Activated naive CD8-positive, alpha-beta T cell treated with anti-CD3 and anti-CD28 coated beads, Interleukin-2, amount 10 ng/mL, durations not matched to agents 7 days and 5 days (primary cell): ENCODE measurements around the gene PDE1C. TPM values are rescaled to one million over a fixed set of nuclear protein-coding genes. Genes with fewer than 3 reads are reported as not detected.
"Not testable (repeated sequence)": the region's sequence is repeated elsewhere in the genome, so short reads cannot be mapped to it uniquely, and the experiment has no call there.

Source experiments
- ATAC-seq: fragments of 150-1000 bp; cut with Tn5 transposase; one replicate; pipeline ENCODE4 v1.10.0; 2021; ENCODE audit warnings: low read depth, moderate library complexity
- POLR2A ChIA-PET: fragments of 350-600 bp; sonication (Branson Sonifier 250); formaldehyde crosslinking; loops from one replicate; lab custom pipeline; 2021; ENCODE audit warnings: antibody characterized with exemption; lab: Charles Lee
- DNase-seq: peaks from one replicate; pipeline ENCODE4 v3.0.0; 2021
- H3K27ac Mint-ChIP-seq: one replicate; pipeline ENCODE4 v1.8.0; 2022; ENCODE audit warnings: mild to moderate bottlenecking, mixed read lengths
- H3K27me3 Mint-ChIP-seq: one replicate; pipeline ENCODE4 v1.8.0; 2022; ENCODE audit warnings: mild to moderate bottlenecking, moderate library complexity, mixed read lengths
- H3K36me3 Mint-ChIP-seq: one replicate; pipeline ENCODE4 v1.8.0; 2021; ENCODE audit warnings: mild to moderate bottlenecking, mixed read lengths
- H3K4me1 Mint-ChIP-seq: one replicate; pipeline ENCODE4 v1.8.0; 2021; ENCODE audit warnings: mixed read lengths
- H3K4me3 Mint-ChIP-seq: one replicate; pipeline ENCODE4 v1.8.0; 2022; ENCODE audit warnings: mild to moderate bottlenecking, moderate library complexity, mixed read lengths
- H3K9me3 Mint-ChIP-seq: one replicate; pipeline ENCODE4 v1.8.0; 2021; ENCODE audit warnings: mixed read lengths
- total RNA-seq, 2 experiments: library from RNA; stranded (reverse); gene quantifications; one replicate each; pipeline ENCODE4 v1.2.3, GENCODE V29; 2021

The PDE1C gene
- total RNA-seq, 2 experiments from 2014 or later = not detected

GRCh38 chr7:32025381-32026082 is 44.7 kb downstream of the PDE1C start:
- DNase-seq = no peak
- Mint-ChIP-seq H3K27me3 (peaks cover 2% of the 10 kb centered on the region), H3K4me1 (no peaks in the 10 kb centered on the region), H3K27ac (no peak overlapping the region), H3K9me3 (no peaks in the 10 kb centered on the region), H3K4me3 (no peak overlapping the region), H3K36me3 (no peaks in the 10 kb centered on the region)
- ATAC-seq = no peak
- POLR2A ChIA-PET = no interaction called here

DNA sequence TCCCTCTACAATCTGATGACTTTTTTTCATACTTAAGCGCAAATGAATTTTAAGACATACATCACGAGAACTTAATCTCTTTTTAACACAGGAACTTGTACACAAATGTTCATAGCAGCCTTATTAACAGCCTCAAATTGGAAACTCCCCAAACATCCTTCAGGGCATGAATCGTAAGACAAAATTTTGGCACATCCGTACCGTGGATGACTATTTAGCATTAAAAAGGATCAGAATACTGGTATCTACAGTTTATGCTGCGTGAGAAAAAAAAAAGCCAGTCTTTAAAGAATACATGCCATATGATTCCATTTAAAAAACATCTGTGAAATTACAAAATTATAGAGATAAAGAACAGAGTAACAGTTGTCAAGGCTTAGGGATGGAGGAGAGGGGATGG is 46.8 kb downstream of the PDE1C start:
- no peak overlapping the region for H3K4me3 Mint-ChIP-seq
- H3K9me3 Mint-ChIP-seq = no peaks in the 10 kb centered on the region
- DNase-seq (no peak), ATAC-seq (no peak)
- H3K4me1 Mint-ChIP-seq = no peaks in the 10 kb centered on the region
- POLR2A ChIA-PET = no interaction called here
- no peak overlapping the region for H3K27ac Mint-ChIP-seq
- no peaks in the 10 kb centered on the region for H3K36me3 Mint-ChIP-seq
- H3K27me3 Mint-ChIP-seq = peaks cover 2% of the 10 kb centered on the region

- no peak overlapping the region for H3K4me3 Mint-ChIP-seq
- POLR2A ChIA-PET = no interaction called here
- H3K27me3 Mint-ChIP-seq = peaks cover 2% of the 10 kb centered on the region
- no peaks in the 10 kb centered on the region for H3K9me3 Mint-ChIP-seq
- H3K4me1 Mint-ChIP-seq = no peaks in the 10 kb centered on the region
- no peak overlapping the region for H3K27ac Mint-ChIP-seq
- DNase-seq = no peak
- no peaks in the 10 kb centered on the region for H3K36me3 Mint-ChIP-seq
- ATAC-seq = no peak
Observed at GRCh38 chr7:32022966-32023365, 47.2 kb downstream of the PDE1C start.

- H3K27me3 Mint-ChIP-seq = peaks cover 2% of the 10 kb centered on the region
- H3K9me3 Mint-ChIP-seq = no peaks in the 10 kb centered on the region
- no peak for ATAC-seq
- POLR2A ChIA-PET = no interaction called here
- no peak overlapping the region for H3K27ac Mint-ChIP-seq
- no peaks in the 10 kb centered on the region for H3K4me1 Mint-ChIP-seq
- H3K4me3 Mint-ChIP-seq = no peak overlapping the region
- H3K36me3 Mint-ChIP-seq = no peaks in the 10 kb centered on the region
- no peak for DNase-seq
Observed at GRCh38 chr7:32020551-32021159, 49.6 kb downstream of the PDE1C start.

DNA sequence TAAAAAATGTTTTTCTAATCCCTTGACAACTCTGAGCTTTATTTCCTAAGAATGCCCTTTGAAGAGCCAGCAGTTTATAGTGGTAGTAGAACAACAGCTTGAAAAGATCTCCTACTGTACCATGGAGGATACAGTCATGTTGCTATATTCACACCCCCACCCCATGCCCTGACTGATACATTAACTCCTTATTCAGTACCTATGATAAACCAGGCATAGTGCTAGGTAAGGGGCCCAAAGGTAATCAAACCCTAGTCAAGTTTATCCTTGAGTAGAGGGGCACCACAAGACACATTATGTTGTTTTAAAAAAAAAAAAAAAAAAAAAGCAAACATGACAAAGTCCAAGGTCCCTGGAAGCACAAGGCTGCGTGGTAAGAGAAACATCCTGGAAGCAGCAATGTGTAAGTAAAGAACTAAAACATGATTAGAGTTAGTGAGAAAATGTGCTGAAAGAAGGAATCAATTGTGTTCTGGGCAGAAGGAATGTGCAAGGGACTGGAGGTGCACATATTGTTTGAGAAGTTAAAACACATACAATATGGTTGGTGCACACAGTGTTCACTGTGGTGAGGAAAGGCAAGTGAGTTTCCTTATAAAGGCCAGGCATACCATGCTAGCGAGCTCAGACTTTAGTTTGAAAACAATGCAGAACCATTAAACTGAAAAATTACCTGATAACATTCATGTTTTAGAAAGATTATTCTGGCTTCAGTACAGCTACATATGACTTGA is 51.2 kb downstream of the PDE1C start:
- Mint-ChIP-seq H3K27ac (no peak overlapping the region), H3K4me1 (no peaks in the 10 kb centered on the region), H3K36me3 (no peaks in the 10 kb centered on the region), H3K4me3 (no peak overlapping the region), H3K9me3 (no peaks in the 10 kb centered on the region), H3K27me3 (no peaks in the 10 kb centered on the region)
- ATAC-seq = no peak
- POLR2A ChIA-PET = no interaction called here
- DNase-seq = no peak

- H3K4me1 Mint-ChIP-seq = no peaks in the 10 kb centered on the region
- no peaks in the 10 kb centered on the region for H3K36me3 Mint-ChIP-seq
- POLR2A ChIA-PET = no interaction called here
- no peak overlapping the region for H3K27ac Mint-ChIP-seq
- DNase-seq (no peak), ATAC-seq (no peak)
- peaks cover 1% of the 10 kb centered on the region for H3K9me3 Mint-ChIP-seq
- no peak overlapping the region for H3K4me3 Mint-ChIP-seq
- H3K27me3 Mint-ChIP-seq = no peaks in the 10 kb centered on the region
Observed at GRCh38 chr7:32015133-32015532, 55.1 kb downstream of the PDE1C start.

DNA sequence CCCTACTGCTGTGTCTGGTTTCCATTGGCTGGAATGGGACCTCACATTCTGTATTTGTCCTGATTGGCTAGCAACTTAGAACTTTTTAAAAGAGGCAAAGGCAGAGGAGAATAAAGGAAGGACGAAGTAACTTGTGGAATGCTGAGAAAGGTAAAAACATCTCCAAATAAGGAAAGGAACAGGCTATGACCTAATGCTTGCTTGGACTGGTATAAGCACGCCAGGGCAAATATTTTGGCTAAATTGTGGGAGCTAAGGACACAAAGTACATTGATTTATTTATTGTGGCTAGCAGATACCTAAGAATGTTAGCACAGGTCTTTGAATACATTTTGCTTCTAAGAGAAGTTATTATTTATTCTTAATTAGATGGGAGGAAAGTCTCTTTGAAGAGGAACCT is 56.7 kb downstream of the PDE1C start:
- H3K27ac Mint-ChIP-seq, H3K4me3 Mint-ChIP-seq, H3K27me3 Mint-ChIP-seq, H3K36me3 Mint-ChIP-seq, H3K9me3 Mint-ChIP-seq, DNase-seq, H3K4me1 Mint-ChIP-seq, POLR2A ChIA-PET, ATAC-seq: not testable (repeated sequence)

DNA sequence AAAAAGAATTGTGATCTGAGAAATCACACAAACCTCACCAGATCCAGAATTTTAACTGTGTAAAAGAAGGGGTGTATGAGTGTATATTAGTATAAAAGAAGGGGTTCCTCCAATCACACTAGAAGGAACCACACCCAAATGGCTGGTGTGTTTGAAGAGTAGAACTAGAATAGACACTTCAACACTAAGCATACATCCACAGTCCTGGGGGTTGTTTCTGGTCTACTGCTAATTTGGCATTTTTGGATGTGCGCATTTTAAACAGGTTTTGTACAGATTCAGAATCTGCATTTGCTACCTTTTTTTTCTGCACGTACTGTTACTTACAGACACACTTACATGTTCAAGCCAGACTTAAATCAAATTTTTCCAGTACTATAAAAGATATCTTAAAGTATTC is 64.6 kb downstream of the PDE1C start:
- ATAC-seq = no peak
- H3K4me1 Mint-ChIP-seq = no peaks in the 10 kb centered on the region
- peaks cover 11% of the 10 kb centered on the region for H3K9me3 Mint-ChIP-seq
- no peak overlapping the region for H3K4me3 Mint-ChIP-seq
- no peak for DNase-seq
- no peak overlapping the region for H3K27ac Mint-ChIP-seq
- POLR2A ChIA-PET = no interaction called here
- H3K36me3 Mint-ChIP-seq = no peaks in the 10 kb centered on the region
- H3K27me3 Mint-ChIP-seq = no peaks in the 10 kb centered on the region

DNA sequence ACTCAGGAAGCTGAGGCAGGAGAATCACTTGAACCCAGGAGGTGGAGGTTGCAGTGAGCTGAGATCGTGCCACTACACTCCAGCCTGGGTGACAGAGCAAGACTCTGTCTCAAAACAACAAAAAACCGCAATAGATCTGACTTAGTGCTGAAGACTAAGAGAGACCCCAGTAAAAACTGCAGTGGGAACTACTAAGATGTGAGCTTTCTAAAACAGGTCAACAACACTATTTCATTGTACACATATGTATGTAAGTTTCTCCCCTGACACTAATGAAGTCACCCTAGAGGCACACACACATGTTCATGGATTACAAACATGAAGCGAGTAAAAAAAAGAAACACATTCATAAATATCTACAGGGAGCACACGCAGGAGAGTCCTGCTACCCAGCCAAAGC is 68.3 kb downstream of the PDE1C start:
- H3K4me3 Mint-ChIP-seq = no peak overlapping the region
- no peaks in the 10 kb centered on the region for H3K27me3 Mint-ChIP-seq
- ATAC-seq (no peak), DNase-seq (no peak)
- H3K36me3 Mint-ChIP-seq = no peaks in the 10 kb centered on the region
- peaks cover 12% of the 10 kb centered on the region for H3K9me3 Mint-ChIP-seq
- POLR2A ChIA-PET = no interaction called here
- no peak overlapping the region for H3K27ac Mint-ChIP-seq
- no peaks in the 10 kb centered on the region for H3K4me1 Mint-ChIP-seq

DNA sequence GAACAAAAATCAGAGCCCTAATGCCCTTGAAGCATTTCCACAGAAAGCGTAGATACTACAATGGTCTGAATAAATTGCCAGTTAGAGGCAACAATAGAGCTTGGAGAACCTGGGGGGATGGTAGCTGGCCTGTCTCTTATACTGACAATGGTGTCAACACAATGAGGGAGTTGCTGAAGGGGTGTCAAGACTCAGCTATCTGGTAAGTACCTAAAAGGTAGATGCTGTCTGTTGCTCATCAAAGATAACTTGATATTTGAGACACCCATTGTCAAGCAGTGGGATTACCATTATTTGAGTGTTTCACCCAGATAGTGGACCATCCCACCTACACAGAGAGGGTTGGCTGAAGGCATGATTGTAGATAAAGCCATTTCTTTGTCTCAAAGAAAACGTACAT is 72.8 kb downstream of the PDE1C start:
- no peak overlapping the region for H3K27ac Mint-ChIP-seq
- H3K9me3 Mint-ChIP-seq = peaks cover 12% of the 10 kb centered on the region
- no peaks in the 10 kb centered on the region for H3K4me1 Mint-ChIP-seq
- H3K4me3 Mint-ChIP-seq = no peak overlapping the region
- DNase-seq (no peak), ATAC-seq (no peak)
- no peaks in the 10 kb centered on the region for H3K36me3 Mint-ChIP-seq
- no peaks in the 10 kb centered on the region for H3K27me3 Mint-ChIP-seq
- POLR2A ChIA-PET = no interaction called here

- no peaks in the 10 kb centered on the region for H3K36me3 Mint-ChIP-seq
Observed at GRCh38 chr7:31995134-31995533, 75.1 kb downstream of the PDE1C start.

DNA sequence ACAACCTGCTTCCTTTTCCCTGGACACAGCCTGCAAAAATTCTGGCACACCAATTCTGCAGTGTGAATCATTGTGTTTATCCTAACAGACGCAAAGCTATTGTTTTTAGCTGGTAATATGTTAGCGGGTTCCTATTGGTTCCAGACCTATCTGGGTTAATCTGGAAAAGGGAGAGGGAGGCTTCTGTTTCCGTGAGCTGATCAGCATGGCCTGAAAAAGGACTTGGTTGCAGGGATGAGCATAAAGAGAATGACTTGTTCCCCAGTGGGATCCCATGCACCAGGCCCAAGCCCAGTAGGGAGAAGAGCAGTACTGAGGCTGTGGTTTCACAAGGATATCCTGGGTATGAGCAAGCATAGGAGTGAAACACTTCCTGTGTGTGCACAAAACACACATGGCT is 78.4 kb downstream of the PDE1C start:
- no peak for ATAC-seq
- Mint-ChIP-seq H3K4me3 (no peak overlapping the region), H3K4me1 (no peaks in the 10 kb centered on the region), H3K27me3 (no peaks in the 10 kb centered on the region), H3K27ac (no peak overlapping the region), H3K36me3 (no peaks in the 10 kb centered on the region), H3K9me3 (no peaks in the 10 kb centered on the region)
- POLR2A ChIA-PET = no interaction called here
- DNase-seq = no peak

More at GRCh38 chr7:31995134-31995533, 75.1 kb downstream of the PDE1C start:
- ATAC-seq (no peak), DNase-seq (no peak)
- H3K4me1 Mint-ChIP-seq = no peaks in the 10 kb centered on the region
- POLR2A ChIA-PET = no interaction called here
- H3K27ac Mint-ChIP-seq = no peak overlapping the region
- no peak overlapping the region for H3K4me3 Mint-ChIP-seq
- no peaks in the 10 kb centered on the region for H3K27me3 Mint-ChIP-seq
- peaks cover 2% of the 10 kb centered on the region for H3K9me3 Mint-ChIP-seq

- DNase-seq = no peak
- H3K4me1 Mint-ChIP-seq = no peaks in the 10 kb centered on the region
- POLR2A ChIA-PET = no interaction called here
- no peaks in the 10 kb centered on the region for H3K36me3 Mint-ChIP-seq
- no peaks in the 10 kb centered on the region for H3K27me3 Mint-ChIP-seq
- no peak overlapping the region for H3K27ac Mint-ChIP-seq
- no peaks in the 10 kb centered on the region for H3K9me3 Mint-ChIP-seq
- no peak for ATAC-seq
- no peak overlapping the region for H3K4me3 Mint-ChIP-seq
Observed at GRCh38 chr7:31991406-31991805, 78.8 kb downstream of the PDE1C start.
